Tibial artery (tissue), 4 donors: Measurements from ENCODE around the gene PTPRD.

ENCODE experiments used
- DNase-seq, 2 donors: peaks; one replicate each; pipeline ENCODE4 v3.0.0-alpha.2; 2019
- H3K27ac ChIP-seq, 2 donors: fragments of 200-600 bp; sonication (generic) in 1 of 2; 1 replicate in 1 of 2; 2 replicates in 1 of 2; pipeline ENCODE4 v1.5.1; 2018 to 2019; ENCODE audit warnings: mild to moderate bottlenecking in 1 of 2
- H3K27me3 ChIP-seq, 2 donors: fragments of 200-600 bp; sonication (generic) in 1 of 2; one replicate each; pipeline versions ENCODE4 v1.5.1 to v1.6.0; 2016 to 2019
- H3K36me3 ChIP-seq, 3 donors: fragments of 200-600 bp; sonication (generic) in 2 of 3; one replicate each; pipeline ENCODE4 v1.5.1; 2016 to 2019; ENCODE audit warnings: mild to moderate bottlenecking in 2 of 3
- H3K4me1 ChIP-seq, 4 donors: fragments of 200-600 bp; sonication (generic) in 2 of 4; 1 replicate in 3 of 4; 2 replicates in 1 of 4; pipeline ENCODE4 v1.5.1; 2016 to 2019
- H3K4me3 ChIP-seq, 2 donors: fragments of 200-600 bp; sonication (generic) in 1 of 2; 1 replicate in 1 of 2; 2 replicates in 1 of 2; pipeline ENCODE4 v1.5.1; 2018 to 2019; ENCODE audit warnings: mild to moderate bottlenecking in 2 of 2
- H3K9me3 ChIP-seq, 3 donors: fragments of 200-600 bp; sonication (generic) in 1 of 3; one replicate each; pipeline ENCODE4 v1.5.1; 2016 to 2019
- intact Hi-C: fragments of 100-400 bp; cut with DNase I; formaldehyde crosslinking; loops from one replicate; pipeline ENCODE4 v1.15.0; 2023; ENCODE audit warnings: low total_unique reads
- TF ChIP-seq, protein P1 (sequence below), 2 experiments: fragments of 200-600 bp in 1 of 2; fragments of 450-650 bp in 1 of 2; IDR thresholded peaks; one replicate each; pipeline ENCODE4 v1.5.1; 2017 to 2019; ENCODE audit warnings: antibody characterized with exemption in 2 of 2, mild to moderate bottlenecking in 1 of 2, moderate library complexity in 1 of 2

The PTPRD gene

GRCh38 chr9:8907868-8908267 is 1704.9 kb downstream of the PTPRD start:
- Histone ChIP-seq H3K27me3 (no peaks in the 10 kb centered on the region), H3K27ac (no peak overlapping the region), H3K4me3 (no peak overlapping the region), H3K9me3 (no peaks in the 10 kb centered on the region), H3K4me1 (peaks cover 0 to 3% (median 0%) of the 10 kb centered on the region in 4 donors), H3K36me3 (no peaks in the 10 kb centered on the region)
- TF ChIP-seq, protein P1, sequence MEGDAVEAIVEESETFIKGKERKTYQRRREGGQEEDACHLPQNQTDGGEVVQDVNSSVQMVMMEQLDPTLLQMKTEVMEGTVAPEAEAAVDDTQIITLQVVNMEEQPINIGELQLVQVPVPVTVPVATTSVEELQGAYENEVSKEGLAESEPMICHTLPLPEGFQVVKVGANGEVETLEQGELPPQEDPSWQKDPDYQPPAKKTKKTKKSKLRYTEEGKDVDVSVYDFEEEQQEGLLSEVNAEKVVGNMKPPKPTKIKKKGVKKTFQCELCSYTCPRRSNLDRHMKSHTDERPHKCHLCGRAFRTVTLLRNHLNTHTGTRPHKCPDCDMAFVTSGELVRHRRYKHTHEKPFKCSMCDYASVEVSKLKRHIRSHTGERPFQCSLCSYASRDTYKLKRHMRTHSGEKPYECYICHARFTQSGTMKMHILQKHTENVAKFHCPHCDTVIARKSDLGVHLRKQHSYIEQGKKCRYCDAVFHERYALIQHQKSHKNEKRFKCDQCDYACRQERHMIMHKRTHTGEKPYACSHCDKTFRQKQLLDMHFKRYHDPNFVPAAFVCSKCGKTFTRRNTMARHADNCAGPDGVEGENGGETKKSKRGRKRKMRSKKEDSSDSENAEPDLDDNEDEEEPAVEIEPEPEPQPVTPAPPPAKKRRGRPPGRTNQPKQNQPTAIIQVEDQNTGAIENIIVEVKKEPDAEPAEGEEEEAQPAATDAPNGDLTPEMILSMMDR (IDR thresholded peaks at IDR 0.05): no peak
- DNase-seq: no peak
- intact Hi-C loops: no loop called here

DNA sequence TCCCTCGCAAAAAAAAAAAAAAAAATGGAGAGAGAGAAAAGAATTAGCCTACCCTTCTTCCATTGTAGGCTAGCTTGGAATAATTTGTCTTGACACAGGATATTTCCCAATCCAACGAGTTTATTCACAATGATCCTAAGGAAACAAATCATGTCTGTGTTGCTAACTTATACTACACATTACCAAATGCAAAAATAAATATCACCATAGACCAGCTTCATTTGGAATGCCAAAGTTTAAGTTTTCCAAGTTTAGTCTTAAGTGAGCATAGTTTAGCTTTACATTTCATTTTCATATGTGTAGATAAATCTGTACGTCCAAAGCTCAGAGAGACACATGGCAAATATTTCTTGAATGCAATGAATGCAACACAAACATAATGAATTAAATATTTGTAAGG is 1707.1 kb downstream of the PTPRD start:
- intact Hi-C loops: no loop called here
- no peak overlapping the region for H3K27ac ChIP-seq
- H3K4me3 ChIP-seq: no peak overlapping the region
- H3K27me3 ChIP-seq: no peaks in the 10 kb centered on the region
- no peaks in the 10 kb centered on the region for H3K36me3 ChIP-seq
- DNase-seq: no peak
- TF ChIP-seq, protein P1 (IDR thresholded peaks at IDR 0.05): no peak
- peaks cover 0 to 3% (median 0%) of the 10 kb centered on the region in 4 donors for H3K4me1 ChIP-seq
- no peaks in the 10 kb centered on the region for H3K9me3 ChIP-seq

DNA sequence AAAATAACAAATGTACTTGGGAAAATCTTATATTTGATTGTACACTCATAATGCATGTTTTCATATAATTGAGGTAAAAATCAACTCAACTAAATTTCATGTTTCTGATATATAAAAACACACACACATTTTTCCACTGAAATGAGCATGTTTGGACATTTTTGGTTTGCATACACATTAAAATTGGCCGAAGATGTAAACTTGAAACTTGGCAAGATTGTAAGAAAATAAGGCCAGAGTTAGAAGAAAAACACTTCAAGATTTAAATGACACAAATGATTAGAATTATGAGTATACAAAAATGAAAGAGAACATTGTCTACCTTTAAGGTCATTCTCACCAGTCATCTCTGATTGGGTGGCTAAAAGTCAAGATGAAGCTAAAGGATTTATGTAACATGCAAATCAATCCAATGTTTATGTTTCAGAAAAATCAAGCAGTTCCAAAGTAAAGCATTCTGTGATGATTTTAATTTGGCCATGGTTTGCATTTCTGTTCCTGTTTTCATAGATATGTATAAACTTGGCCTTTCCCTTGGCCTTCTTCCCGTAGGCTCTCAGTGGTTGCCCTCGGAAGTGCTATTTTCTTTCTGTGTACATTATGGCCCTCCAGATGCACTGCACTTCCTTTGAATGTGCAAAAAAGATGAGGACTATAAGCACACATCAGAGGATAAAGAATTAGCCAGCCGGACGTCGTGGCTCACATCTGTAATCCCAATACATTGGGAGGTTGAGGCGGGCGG is 1707.9 kb downstream of the PTPRD start:
- TF ChIP-seq, protein P1 (IDR thresholded peaks at IDR 0.05): no peak
- peaks cover 0 to 3% (median 0%) of the 10 kb centered on the region in 4 donors for H3K4me1 ChIP-seq
- no peaks in the 10 kb centered on the region for H3K9me3 ChIP-seq
- H3K4me3 ChIP-seq: no peak overlapping the region
- no peak overlapping the region for H3K27ac ChIP-seq
- DNase-seq: no peak
- H3K36me3 ChIP-seq: no peaks in the 10 kb centered on the region
- no peaks in the 10 kb centered on the region for H3K27me3 ChIP-seq
- intact Hi-C loops: no loop called here

- Histone ChIP-seq H3K36me3 (no peaks in the 10 kb centered on the region), H3K27ac (no peak overlapping the region), H3K9me3 (no peaks in the 10 kb centered on the region), H3K4me3 (no peak overlapping the region), H3K27me3 (no peaks in the 10 kb centered on the region), H3K4me1 (peaks cover 0 to 3% (median 0%) of the 10 kb centered on the region in 4 donors)
- TF ChIP-seq, protein P1 (IDR thresholded peaks at IDR 0.05): no peak
- no peak for DNase-seq
- intact Hi-C loops: no loop called here
Measured at GRCh38 chr9:8903077-8903476, 1709.7 kb downstream of the PTPRD start.

- intact Hi-C loops: no loop called here
Measured at GRCh38 chr9:8901146-8901545, 1711.7 kb downstream of the PTPRD start.

More at GRCh38 chr9:8901146-8901545, 1711.7 kb downstream of the PTPRD start:
- no peak overlapping the region for H3K4me3 ChIP-seq
- no peak for DNase-seq
- no peaks in the 10 kb centered on the region for H3K36me3 ChIP-seq
- TF ChIP-seq, protein P1 (IDR thresholded peaks at IDR 0.05): no peak
- no peaks in the 10 kb centered on the region for H3K27me3 ChIP-seq
- H3K9me3 ChIP-seq: no peaks in the 10 kb centered on the region
- peaks cover 0 to 3% (median 0%) of the 10 kb centered on the region in 4 donors for H3K4me1 ChIP-seq
- H3K27ac ChIP-seq: no peak overlapping the region
